GM18951 (cell line): ENCODE data around the gene ERP27.

ENCODE experiments used
- POLR2A ChIP-seq: IDR thresholded peaks from 4 replicates; pipeline ENCODE4 v1.6.1; 2011; ENCODE audit warnings: mild to moderate bottlenecking; ENCODE audit not compliant: insufficient read length, insufficient read depth; ENCODE audit errors: extremely low read depth
- in situ Hi-C: fragments of 300-500 bp; cut with MboI; formaldehyde crosslinking; loops from one replicate; pipeline ENCODE4 v1.12.0; 2022; ENCODE audit warnings: low sequenced_read_pairs, mixed read lengths, inconsistent platforms; ENCODE audit not compliant: unreplicated experiment

The ERP27 gene

GRCh38 chr12:14919455-14919854, 18.9 kb downstream of the ERP27 start:
- TF ChIP-seq POLR2A: no peak
- in situ Hi-C loops: no loop called here

GRCh38 chr12:14915736-14916135, 22.6 kb downstream of the ERP27 start:
- TF ChIP-seq POLR2A: no peak
- in situ Hi-C loops: no loop called here

- in situ Hi-C loops: no loop called here
Measured at GRCh38 chr12:14913381-14913781, 25.0 kb downstream of the ERP27 start.

GRCh38 chr12:14911131-14911530, 27.2 kb downstream of the ERP27 start:
- TF ChIP-seq POLR2A: no peak
- in situ Hi-C loops: no loop called here

More at GRCh38 chr12:14913381-14913781, 25.0 kb downstream of the ERP27 start:
- TF ChIP-seq POLR2A: no peak

- TF ChIP-seq POLR2A: no peak
Measured at GRCh38 chr12:14910090-14910915, 28.0 kb downstream of the ERP27 start.

GRCh38 chr12:14907953-14908352, 30.4 kb downstream of the ERP27 start:
- in situ Hi-C loops: no loop called here
- no peak for TF ChIP-seq POLR2A

More at GRCh38 chr12:14910090-14910915, 28.0 kb downstream of the ERP27 start:
- in situ Hi-C loops: no loop called here

- in situ Hi-C loops: no loop called here
- TF ChIP-seq POLR2A: no peak
Measured at GRCh38 chr12:14906114-14906513, 32.2 kb downstream of the ERP27 start.

GRCh38 chr12:14905269-14906004, 32.9 kb downstream of the ERP27 start:
- no peak for TF ChIP-seq POLR2A
- in situ Hi-C loops: no loop called here

GRCh38 chr12:14904854-14905253, 33.5 kb downstream of the ERP27 start:
- TF ChIP-seq POLR2A: no peak
- in situ Hi-C loops: no loop called here

- in situ Hi-C loops: no loop called here
- TF ChIP-seq POLR2A: no peak
Measured at GRCh38 chr12:14903386-14904098, 34.8 kb downstream of the ERP27 start.

GRCh38 chr12:14902465-14902864, 35.9 kb downstream of the ERP27 start:
- in situ Hi-C loops: no loop called here
- TF ChIP-seq POLR2A: no peak

GRCh38 chr12:14901228-14901562, 37.1 kb downstream of the ERP27 start:
- in situ Hi-C loops: no loop called here
- TF ChIP-seq POLR2A: no peak

GRCh38 chr12:14900521-14901227, 37.7 kb downstream of the ERP27 start:
- in situ Hi-C loops: no loop called here
- TF ChIP-seq POLR2A: no peak

GRCh38 chr12:14896521-14897169, 41.7 kb downstream of the ERP27 start:
- no peak for TF ChIP-seq POLR2A

More at GRCh38 chr12:14896521-14897169, 41.7 kb downstream of the ERP27 start:
- in situ Hi-C loops: no loop called here
